Measurements from ENCODE around the gene CHSY1. TPM values are rescaled to one million over a fixed set of nuclear protein-coding genes. Genes with fewer than 3 reads are reported as not detected.

The CHSY1 gene
- polyA plus RNA-seq, 1 donor from 2014 or later = 16.1 TPM

- no peak overlapping the region for H3K4me2 ChIP-seq (ENCODE audit: low read length)
- H3K9ac ChIP-seq (ENCODE audit: low read length) = no peak overlapping the region
- H4K20me1 ChIP-seq (ENCODE audit: insufficient read depth) = no peaks in the 10 kb centered on the region
- TF ChIP-seq EZH2 (IDR thresholded peaks at IDR 0.05; ENCODE audit: borderline replicate concordance, insufficient read depth, low read length, poor library complexity, severe bottlenecking) (no peak), RAD21 (conservative IDR thresholded peaks at IDR 0.05) (no peak), SMC3 (conservative IDR thresholded peaks at IDR 0.05; ENCODE audit: poor library complexity) (no peak), TAF1 (IDR thresholded peaks at IDR 0.05; ENCODE audit: low read depth) (no peak), CTCF (IDR thresholded peaks at IDR 0.05; ENCODE audit: poor library complexity, severe bottlenecking) (no peak), MXI1 (conservative IDR thresholded peaks at IDR 0.05; ENCODE audit: poor library complexity, severe bottlenecking) (no peak), EP300 (conservative IDR thresholded peaks at IDR 0.05; ENCODE audit: poor library complexity, severe bottlenecking) (no peak), POLR2AphosphoS5 (IDR thresholded peaks at IDR 0.05) (no peak)
- TF ChIP-seq, protein P1, sequence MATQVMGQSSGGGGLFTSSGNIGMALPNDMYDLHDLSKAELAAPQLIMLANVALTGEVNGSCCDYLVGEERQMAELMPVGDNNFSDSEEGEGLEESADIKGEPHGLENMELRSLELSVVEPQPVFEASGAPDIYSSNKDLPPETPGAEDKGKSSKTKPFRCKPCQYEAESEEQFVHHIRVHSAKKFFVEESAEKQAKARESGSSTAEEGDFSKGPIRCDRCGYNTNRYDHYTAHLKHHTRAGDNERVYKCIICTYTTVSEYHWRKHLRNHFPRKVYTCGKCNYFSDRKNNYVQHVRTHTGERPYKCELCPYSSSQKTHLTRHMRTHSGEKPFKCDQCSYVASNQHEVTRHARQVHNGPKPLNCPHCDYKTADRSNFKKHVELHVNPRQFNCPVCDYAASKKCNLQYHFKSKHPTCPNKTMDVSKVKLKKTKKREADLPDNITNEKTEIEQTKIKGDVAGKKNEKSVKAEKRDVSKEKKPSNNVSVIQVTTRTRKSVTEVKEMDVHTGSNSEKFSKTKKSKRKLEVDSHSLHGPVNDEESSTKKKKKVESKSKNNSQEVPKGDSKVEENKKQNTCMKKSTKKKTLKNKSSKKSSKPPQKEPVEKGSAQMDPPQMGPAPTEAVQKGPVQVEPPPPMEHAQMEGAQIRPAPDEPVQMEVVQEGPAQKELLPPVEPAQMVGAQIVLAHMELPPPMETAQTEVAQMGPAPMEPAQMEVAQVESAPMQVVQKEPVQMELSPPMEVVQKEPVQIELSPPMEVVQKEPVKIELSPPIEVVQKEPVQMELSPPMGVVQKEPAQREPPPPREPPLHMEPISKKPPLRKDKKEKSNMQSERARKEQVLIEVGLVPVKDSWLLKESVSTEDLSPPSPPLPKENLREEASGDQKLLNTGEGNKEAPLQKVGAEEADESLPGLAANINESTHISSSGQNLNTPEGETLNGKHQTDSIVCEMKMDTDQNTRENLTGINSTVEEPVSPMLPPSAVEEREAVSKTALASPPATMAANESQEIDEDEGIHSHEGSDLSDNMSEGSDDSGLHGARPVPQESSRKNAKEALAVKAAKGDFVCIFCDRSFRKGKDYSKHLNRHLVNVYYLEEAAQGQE (IDR thresholded peaks at IDR 0.05; ENCODE audit: borderline replicate concordance) = no peak
- H3F3A ChIP-seq (ENCODE audit: insufficient read depth, low read length, poor library complexity, severe bottlenecking) = no peaks in the 10 kb centered on the region
- H3K79me2 ChIP-seq (replicated peaks; ENCODE audit: insufficient read depth, low read length) = peaks cover 27% of the 10 kb centered on the region
- H3K9me3 ChIP-seq (ENCODE audit: low read length) = no peaks in the 10 kb centered on the region
- H3K4me3 ChIP-seq (ENCODE audit: low read length) = no peak overlapping the region
- H3K27ac ChIP-seq (ENCODE audit: low read length) = no peak overlapping the region
- H3K27me3 ChIP-seq (ENCODE audit: insufficient read depth, low read depth, low read length) = no peaks in the 10 kb centered on the region
- H3K36me3 ChIP-seq (ENCODE audit: insufficient read depth, low read length) = no peaks in the 10 kb centered on the region
- no peaks in the 10 kb centered on the region for H3K9me2 ChIP-seq (ENCODE audit: insufficient read depth, low read length)
- no peak overlapping the region for H2AFZ ChIP-seq (ENCODE audit: low read depth, low read length)
Observed at GRCh38 chr15:101194546-101195125, 57.2 kb downstream of the CHSY1 start.

DNA sequence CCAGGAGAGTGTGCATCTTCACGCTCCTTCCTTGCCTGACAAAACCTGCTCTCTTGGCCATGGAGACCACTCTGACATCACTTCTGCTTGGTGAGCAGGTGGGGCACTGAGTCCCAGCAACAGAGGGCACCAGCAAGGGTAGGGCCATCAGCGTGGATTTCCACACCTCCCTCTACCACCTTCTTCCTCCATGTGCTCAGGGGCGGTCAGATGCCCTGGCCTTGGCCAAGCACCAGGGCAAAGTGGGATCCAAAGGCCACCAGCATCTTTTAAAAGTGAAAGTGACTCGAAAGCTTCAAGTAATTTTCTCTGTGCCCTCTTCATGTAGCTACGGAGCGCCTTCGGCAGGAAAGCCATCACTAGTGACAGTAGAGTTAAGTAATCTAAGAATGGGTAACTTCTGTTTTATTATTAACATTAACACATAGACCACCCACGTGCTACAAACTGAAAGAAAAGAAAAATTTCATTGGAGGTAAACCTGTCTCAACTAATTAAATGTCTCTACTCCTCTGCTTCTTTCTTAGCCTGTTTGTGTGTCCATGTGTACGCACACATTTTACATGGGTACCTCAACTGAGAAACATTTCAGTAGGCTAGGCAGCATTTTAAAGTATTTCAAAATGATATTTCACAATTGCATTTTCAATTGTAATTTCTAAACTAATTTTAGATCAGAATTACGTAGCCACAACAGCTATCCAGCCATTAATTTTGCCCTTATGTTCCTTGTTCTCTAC is 57.9 kb downstream of the CHSY1 start:
- Histone ChIP-seq H3K27ac (ENCODE audit: low read length) (no peak overlapping the region), H3K4me3 (ENCODE audit: low read length) (no peak overlapping the region), H3K27me3 (ENCODE audit: insufficient read depth, low read depth, low read length) (no peaks in the 10 kb centered on the region), H3K4me2 (ENCODE audit: low read length) (no peak overlapping the region), H3K9ac (ENCODE audit: low read length) (no peak overlapping the region), H4K20me1 (ENCODE audit: insufficient read depth) (no peaks in the 10 kb centered on the region), H2AFZ (ENCODE audit: low read depth, low read length) (no peak overlapping the region), H3K9me3 (ENCODE audit: low read length) (no peaks in the 10 kb centered on the region), H3K9me2 (ENCODE audit: insufficient read depth, low read length) (no peaks in the 10 kb centered on the region), H3K36me3 (ENCODE audit: insufficient read depth, low read length) (no peaks in the 10 kb centered on the region), H3K79me2 (replicated peaks; ENCODE audit: insufficient read depth, low read length) (peaks cover 27% of the 10 kb centered on the region), H3F3A (ENCODE audit: insufficient read depth, low read length, poor library complexity, severe bottlenecking) (no peaks in the 10 kb centered on the region)
- no peak for TF ChIP-seq MXI1 (conservative IDR thresholded peaks at IDR 0.05; ENCODE audit: poor library complexity, severe bottlenecking)
- TF ChIP-seq TAF1 (IDR thresholded peaks at IDR 0.05; ENCODE audit: low read depth) = no peak
- TF ChIP-seq EP300 (conservative IDR thresholded peaks at IDR 0.05; ENCODE audit: poor library complexity, severe bottlenecking) = no peak
- no peak for TF ChIP-seq SMC3 (conservative IDR thresholded peaks at IDR 0.05; ENCODE audit: poor library complexity)
- no peak for TF ChIP-seq CTCF (IDR thresholded peaks at IDR 0.05; ENCODE audit: poor library complexity, severe bottlenecking)

Data from neural cell (in vitro differentiated cells).